Measurements from ENCODE around the gene ZBTB34.
A peak's percentile ranks its signal among the peaks of the same experiment; 100 is the strongest.

The ZBTB34 gene

GRCh38 chr9:126844085-126844484 lies 16.4 kb upstream of the ZBTB34 start:
- peak; percentile 14 to 75 for DNase-seq

GRCh38 chr9:126847051-126847450 lies 13.4 kb upstream of the ZBTB34 start:
- DNase-seq = no peak

- DNase-seq = no peak
Measured at GRCh38 chr9:126849591-126850225, 10.7 kb upstream of the ZBTB34 start.

- no peak for DNase-seq
Measured at GRCh38 chr9:126851286-126851880, 9.1 kb upstream of the ZBTB34 start.

- DNase-seq = no peak
Measured at GRCh38 chr9:126852086-126852688, 8.3 kb upstream of the ZBTB34 start.

- no peak for DNase-seq
Measured at GRCh38 chr9:126853667-126854066, 6.8 kb upstream of the ZBTB34 start.

GRCh38 chr9:126854734-126855133 lies 5.7 kb upstream of the ZBTB34 start:
- no peak for DNase-seq

GRCh38 chr9:126856326-126856877 lies 4.0 kb upstream of the ZBTB34 start:
- DNase-seq = no peak

- peak in 1 of 2 experiments; percentile 42 for DNase-seq
Measured at GRCh38 chr9:126857261-126857960, 3.0 kb upstream of the ZBTB34 start.

- DNase-seq = no peak
Measured at GRCh38 chr9:126859111-126859510, 1.3 kb upstream of the ZBTB34 start.

GRCh38 chr9:126860757-126861466 lies 473 bp downstream of the ZBTB34 start:
- DNase-seq = no peak

- DNase-seq = no peak
Measured at GRCh38 chr9:126861707-126862103, 1.3 kb downstream of the ZBTB34 start.

- DNase-seq = no peak
Measured at GRCh38 chr9:126862104-126862761, 1.8 kb downstream of the ZBTB34 start.

GRCh38 chr9:126864771-126865170 lies 4.3 kb downstream of the ZBTB34 start:
- no peak for DNase-seq

- no peak for DNase-seq
Measured at GRCh38 chr9:126869368-126869767, 8.9 kb downstream of the ZBTB34 start.

GRCh38 chr9:126872516-126872915 lies 12.1 kb downstream of the ZBTB34 start:
- DNase-seq = no peak

- no peak for DNase-seq
Measured at GRCh38 chr9:126874546-126875314, 14.3 kb downstream of the ZBTB34 start.

- no peak for DNase-seq
Measured at GRCh38 chr9:126875756-126876510, 15.5 kb downstream of the ZBTB34 start.

GRCh38 chr9:126876531-126876930 lies 16.1 kb downstream of the ZBTB34 start:
- DNase-seq = no peak

- no peak for DNase-seq
Measured at GRCh38 chr9:126877418-126877817, 17.0 kb downstream of the ZBTB34 start.

- DNase-seq = no peak
Measured at GRCh38 chr9:126879288-126879687, 18.8 kb downstream of the ZBTB34 start.
